HEK293T (cell line): Measurements from ENCODE around the gene FOXA1.

Experiments
- BHLHE40 ChIP-seq: fragments of 450-650 bp; IDR thresholded peaks from 2 replicates; pipeline ENCODE4 v1.6.1; 2016; ENCODE audit warnings: mild to moderate bottlenecking, moderate library complexity, borderline replicate concordance
- CTBP1 ChIP-seq: fragments of 450-650 bp; IDR thresholded peaks from 2 replicates; pipeline ENCODE4 v1.6.1; 2016; ENCODE audit warnings: borderline replicate concordance
- ELF4 ChIP-seq: fragments of 450-650 bp; IDR thresholded peaks from 2 replicates; pipeline ENCODE4 v1.6.1; 2017; ENCODE audit warnings: antibody characterized with exemption
- FOXA1 ChIP-seq: fragments of 450-650 bp; IDR thresholded peaks from 2 replicates; pipeline ENCODE4 v1.6.1; 2016; ENCODE audit warnings: mild to moderate bottlenecking
- FOXK2 ChIP-seq: fragments of 450-650 bp; IDR thresholded peaks from 2 replicates; pipeline ENCODE4 v1.6.1; 2016; ENCODE audit warnings: mild to moderate bottlenecking
- FOXM1 ChIP-seq: fragments of 450-650 bp; IDR thresholded peaks from 2 replicates; pipeline ENCODE4 v1.6.1; 2017; ENCODE audit warnings: mild to moderate bottlenecking, borderline replicate concordance
- HDGF ChIP-seq: fragments of 450-650 bp; IDR thresholded peaks from 2 replicates; pipeline ENCODE4 v1.6.1; 2017; ENCODE audit warnings: antibody characterized with exemption, borderline replicate concordance
- L3MBTL2 ChIP-seq: fragments of 450-650 bp; conservative IDR thresholded peaks from 2 replicates; pipeline ENCODE4 v1.6.1; 2016; ENCODE audit warnings: mild to moderate bottlenecking
- SP1 ChIP-seq: fragments of 450-650 bp; IDR thresholded peaks from 2 replicates; pipeline ENCODE4 v1.6.1; 2017
- SUZ12 ChIP-seq: fragments of 450-650 bp; IDR thresholded peaks from 2 replicates; pipeline ENCODE4 v1.6.1; 2016; ENCODE audit warnings: mild to moderate bottlenecking
- TARDBP ChIP-seq: fragments of 450-650 bp; IDR thresholded peaks from 2 replicates; pipeline ENCODE4 v1.6.1; 2016
- ZNF384 ChIP-seq: fragments of 450-650 bp; IDR thresholded peaks from 2 replicates; pipeline ENCODE4 v1.6.1; 2016

DNA sequence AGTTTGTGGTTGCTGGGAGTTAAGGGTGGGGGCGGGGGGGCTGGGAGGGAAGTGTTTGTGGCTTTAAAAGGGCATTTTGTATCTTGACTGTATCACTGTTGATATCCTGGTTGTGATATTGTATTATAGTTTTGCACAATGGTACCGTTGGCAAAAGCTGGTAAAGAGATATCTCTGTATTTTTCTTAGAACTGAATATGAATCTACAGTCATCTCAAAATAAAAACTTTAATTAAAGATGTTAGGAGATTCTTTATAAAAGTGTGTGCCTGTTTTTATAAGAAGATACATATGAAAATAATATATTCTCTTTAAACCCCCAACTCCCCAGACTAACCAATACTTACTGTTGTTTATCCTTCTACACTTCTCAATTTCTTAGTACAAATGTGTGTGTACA is 43.5 kb upstream of the FOXA1 start:
- TF ChIP-seq BHLHE40 (no peak), SP1 (no peak), TARDBP (no peak), ZNF384 (no peak), SUZ12 (no peak), CTBP1 (no peak), HDGF (no peak), ELF4 (no peak), FOXM1 (no peak), FOXA1 (no peak), L3MBTL2 (no peak), FOXK2 (no peak)
